Stimulated activated CD8-positive, alpha-beta memory T cell treated with anti-CD3 and anti-CD28 coated beads, Interleukin-7, amount 100 ng/mL, for 24 hours (primary cell): ENCODE data around the gene FCRLA.
A peak's percentile ranks its signal among the peaks of the same experiment; 100 is the strongest.

Experiments used
- DNase-seq: peaks from one replicate; pipeline ENCODE4 v3.0.0-alpha.2; 2020; ENCODE audit warnings: low read depth

FCRLA gene

DNA sequence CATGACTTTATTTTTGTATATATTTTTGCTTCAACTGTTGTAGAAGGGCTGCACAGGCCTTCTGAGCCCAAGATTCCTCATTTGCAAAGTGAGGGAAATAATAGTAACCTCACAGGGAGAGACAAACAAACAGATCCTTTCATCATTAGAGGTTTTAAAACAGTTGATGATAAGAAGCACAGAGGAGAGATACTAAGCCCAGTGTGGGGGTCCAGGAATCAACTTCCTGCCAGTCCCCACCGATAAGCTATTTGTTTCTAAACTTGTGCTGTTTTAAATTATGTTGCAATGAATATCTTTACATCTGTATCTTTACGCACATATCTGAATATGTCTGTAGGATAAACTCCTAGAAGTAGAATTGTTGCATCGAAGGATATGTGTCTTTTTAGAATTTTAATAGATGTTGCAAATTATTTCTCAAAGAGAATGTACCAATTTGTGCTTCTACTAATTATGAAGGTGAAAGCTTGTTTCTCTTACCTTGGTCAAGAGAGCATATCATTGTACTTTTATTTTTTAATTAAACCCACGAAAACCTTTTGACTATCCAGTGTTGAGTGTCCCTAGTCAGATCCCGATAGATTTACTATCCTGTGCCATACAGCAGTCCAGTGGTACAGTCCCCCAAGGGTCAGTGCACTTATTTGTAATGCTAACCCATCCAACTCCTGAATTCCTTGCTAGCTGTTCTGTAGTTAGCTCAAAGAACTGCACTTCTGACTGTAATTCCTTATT, 25.1 kb downstream of the FCRLA start:
- no peak for DNase-seq

DNA sequence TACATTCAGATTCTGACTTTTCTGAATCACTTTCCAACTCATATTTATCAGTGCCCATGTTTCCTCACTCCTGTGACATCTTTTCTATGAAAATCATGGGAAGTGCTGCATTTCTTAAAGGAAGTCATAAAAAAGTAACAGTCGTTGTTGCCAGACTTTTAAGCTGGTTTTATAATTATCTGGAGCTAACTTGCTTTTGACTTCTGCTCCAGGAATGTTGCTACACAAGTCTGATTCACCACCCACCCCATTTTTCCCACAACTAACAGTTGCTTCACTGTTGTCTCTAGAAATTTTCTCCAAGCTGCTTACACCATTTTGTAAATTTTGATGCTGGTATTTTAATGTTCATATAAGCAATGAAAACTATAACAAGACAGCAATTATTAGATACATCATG, 26.5 kb downstream of the FCRLA start:
- DNase-seq, result no peak

DNA sequence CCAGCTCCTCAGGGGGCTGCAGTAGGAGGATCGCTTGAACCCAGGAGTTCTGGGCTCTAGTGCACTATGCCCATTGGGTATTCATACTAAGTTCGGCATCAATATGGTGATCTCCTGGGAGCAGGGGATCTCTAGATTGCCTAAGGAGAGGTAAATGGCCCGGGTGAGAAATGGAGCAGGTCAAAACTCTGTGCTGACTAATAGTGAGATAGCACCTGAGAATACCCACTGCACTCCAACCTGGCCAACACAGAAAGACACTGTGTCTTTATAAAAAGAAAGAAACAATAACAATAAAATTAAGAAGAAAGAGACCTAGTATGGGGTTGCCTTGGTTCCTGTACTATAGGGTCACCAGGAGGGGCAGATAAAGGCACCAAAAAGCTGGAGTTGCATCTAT, 28.8 kb downstream of the FCRLA start:
- DNase-seq, result no peak

DNA sequence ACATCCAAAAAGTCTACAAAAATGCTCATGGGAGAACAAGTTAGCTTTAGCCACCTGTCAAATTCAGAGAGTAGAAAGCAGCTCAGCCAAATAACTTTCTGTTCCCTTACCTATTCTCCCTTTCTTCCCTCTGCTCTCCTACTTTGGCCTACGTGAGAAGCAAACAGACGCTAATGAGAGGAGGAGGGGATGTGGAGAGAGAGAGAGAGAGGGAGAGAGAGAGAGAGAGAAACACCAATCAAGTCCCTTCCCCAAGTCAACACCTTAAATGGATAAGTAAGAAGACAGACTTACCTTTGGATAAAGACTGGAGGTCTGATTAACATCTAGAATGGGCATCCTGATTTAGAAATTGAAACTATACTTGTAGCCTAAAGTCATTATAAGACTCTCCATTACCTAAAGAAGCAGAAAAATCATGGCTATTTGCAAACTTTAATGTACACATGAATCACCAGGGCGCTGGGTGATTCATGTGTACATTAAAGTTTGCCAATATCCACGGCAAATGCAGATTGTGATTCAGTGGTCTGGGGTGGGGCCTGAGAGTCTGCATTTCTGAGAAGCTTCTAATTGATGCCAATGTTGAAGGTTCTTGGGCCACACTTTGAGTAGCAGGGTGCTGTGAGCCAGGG, 29.4 kb downstream of the FCRLA start:
- no peak for DNase-seq

GRCh38 chr1:161737625-161738024, 30.6 kb downstream of the FCRLA start:
- no peak for DNase-seq

DNA sequence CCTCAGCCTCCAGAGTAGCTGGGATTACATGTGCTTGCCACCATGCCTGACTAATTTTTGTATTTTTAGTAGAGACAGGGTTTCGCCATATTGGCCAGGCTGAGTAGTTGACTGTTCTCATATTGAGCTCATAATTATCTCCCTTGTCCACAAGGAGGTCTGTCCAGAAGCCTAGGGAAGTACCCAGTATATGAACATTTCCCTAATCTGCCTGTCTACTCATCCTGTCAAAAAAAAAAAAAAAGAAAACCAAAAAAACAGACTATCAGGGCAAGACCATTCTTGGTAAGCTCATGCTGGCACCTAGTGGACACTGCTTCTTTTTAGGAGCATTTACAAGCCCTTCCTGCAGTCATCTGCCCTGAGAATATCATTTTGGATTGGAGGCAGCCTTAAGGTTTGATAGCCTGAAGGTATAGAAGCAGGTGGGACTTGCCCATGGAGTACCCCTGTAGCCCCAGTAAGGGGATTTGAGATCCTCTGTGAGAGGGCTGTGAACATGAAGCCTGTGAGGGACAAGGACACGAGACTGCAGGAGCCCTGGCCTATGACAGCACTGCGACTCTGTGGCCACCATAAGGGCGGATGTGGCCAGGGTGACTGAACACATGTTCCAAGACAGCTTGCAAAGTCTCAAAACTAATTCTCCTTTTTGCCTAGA, 31.7 kb downstream of the FCRLA start:
- DNase-seq, result no peak

- DNase-seq, result no peak
Measured at GRCh38 chr1:161739865-161740566, 33.0 kb downstream of the FCRLA start.

- no peak for DNase-seq
Measured at GRCh38 chr1:161740921-161741320, 33.9 kb downstream of the FCRLA start.

DNA sequence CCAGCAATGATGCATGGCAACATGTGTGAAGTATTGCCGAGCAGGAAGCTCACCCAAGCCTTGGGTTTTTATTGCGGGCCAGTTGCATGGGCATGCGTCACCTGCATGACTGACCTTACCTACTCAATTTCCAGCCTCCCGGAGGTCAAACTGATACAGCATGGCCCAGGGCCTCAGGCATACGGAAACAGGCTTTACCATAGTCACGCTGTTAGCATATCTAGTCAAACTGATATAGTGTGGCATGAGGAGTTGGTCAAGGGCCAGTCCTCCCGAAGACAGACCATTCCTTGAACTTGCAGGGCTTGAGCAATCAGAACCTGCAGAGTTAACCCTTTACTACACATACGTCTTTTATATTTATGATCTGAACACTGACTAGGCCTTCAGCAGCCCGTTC, 36.2 kb downstream of the FCRLA start:
- DNase-seq, result no peak

DNA sequence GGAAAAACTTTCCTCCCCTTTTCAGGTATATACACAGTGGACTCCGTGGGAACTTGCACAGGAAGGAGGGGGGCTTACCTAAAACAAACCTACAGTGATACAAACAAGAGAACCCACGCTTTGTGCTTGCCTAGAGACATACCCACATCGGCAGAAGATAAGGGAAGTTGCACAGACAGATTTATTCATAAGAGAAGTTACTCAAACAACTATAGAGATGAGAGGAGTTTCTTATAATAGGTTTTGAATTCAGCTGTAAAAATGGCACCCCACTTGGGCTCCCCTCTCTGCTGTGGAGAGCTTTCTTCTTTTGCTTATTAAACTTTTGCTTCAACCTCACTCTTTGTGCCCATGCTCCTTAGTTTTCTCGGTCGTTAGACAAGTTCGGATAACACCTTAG, 40.8 kb downstream of the FCRLA start:
- DNase-seq, result no peak

DNA sequence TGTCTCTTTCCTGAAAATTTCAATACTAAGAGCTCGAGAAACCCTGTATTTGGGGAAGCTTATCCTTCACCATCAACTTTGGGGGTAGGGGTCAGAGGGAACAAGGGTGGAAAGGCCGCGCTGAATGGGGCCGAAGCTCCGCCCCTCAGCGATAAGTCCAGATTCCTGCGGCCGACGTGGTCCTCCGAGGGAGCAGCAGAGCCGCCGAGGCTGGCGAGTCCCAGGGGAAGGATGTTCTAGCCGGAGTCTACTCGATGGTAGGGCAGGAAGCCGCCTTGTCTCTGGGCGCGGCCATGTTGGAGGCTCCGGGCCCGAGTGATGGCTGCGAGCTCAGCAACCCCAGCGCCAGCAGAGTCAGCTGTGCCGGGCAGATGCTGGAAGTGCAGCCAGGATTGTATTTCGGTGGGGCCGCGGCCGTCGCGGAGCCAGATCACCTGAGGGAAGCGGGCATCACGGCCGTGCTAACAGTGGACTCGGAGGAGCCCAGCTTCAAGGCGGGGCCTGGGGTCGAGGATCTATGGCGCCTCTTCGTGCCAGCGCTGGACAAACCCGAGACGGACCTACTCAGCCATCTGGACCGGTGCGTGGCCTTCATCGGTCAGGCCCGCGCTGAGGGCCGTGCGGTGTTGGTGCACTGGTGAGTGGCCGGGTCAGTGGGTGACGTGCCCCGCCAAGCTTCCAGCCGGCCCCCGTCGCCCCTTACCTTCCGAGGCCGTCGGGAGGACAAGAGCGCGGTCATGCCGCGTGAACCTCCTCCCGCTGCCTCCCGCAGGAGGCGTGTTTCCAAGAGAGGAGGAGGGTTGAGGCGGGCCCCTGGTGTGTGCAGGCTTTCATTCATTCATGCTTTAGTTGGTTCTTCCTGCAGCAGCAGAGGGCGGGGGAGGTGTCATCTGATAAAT, 42.7 kb downstream of the FCRLA start, which contains the start of gene DUSP12:
Gene DUSP12, plus strand, starts transcription at position 278 of the 899 bp plus-strand sequence. Its CDS starts 16 bp downstream, at position 294.
- peak; percentile 70 for DNase-seq

GRCh38 chr1:161763522-161764098, 56.6 kb downstream of the FCRLA start:
- no peak for DNase-seq
